Measurements from ENCODE around the gene BCR. TPM values are rescaled to one million over a fixed set of nuclear protein-coding genes. Genes with fewer than 3 reads are reported as not detected.

BCR gene
- total and polyA plus RNA-seq, 2 of the 8 experiments (the other 6 are each of a cell fraction or from before 2014, with no cell fraction given), result 66.7 to 130 TPM

DNA sequence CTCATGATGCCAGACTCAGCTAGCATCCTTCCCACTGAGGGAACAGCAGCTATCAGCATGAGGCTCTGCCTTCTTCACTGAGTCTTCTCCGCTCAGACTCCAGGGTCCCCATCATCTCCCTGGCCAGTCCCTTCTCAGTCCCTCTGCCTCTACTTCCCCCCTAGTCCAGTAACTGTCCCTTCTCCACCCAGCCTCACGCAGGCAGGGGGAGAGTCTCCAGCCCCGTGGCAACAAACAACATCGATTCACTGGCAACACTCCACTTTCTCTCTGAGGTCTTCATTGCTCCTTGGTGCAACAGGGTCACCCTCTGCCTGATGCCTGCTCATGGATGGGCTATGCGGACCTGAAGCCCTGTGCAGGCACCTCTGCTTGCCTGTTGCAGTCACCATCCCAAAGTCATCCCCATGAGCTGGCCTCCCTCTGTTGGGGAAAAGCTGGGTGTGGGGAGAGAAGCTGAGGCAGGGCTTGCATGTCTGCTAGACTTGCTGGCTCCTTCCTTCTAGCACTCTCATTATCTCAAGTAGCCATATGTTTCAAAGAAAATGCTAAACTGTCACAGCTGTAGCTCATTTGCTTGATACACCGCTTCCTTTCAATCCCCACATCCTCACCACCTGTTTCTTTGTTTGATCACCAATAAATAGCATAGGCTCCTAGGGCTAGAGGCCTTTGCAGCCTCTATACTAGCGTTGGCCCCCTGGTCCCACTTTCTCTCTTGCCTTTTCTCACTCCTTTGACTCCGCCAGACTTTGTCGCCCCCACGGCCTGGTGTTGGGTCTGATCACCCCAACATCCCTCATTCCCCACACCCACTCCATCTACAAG is 4.3 kb upstream of the BCR start:
- no peak overlapping the region for H3K18ac ChIP-seq (ENCODE audit: extremely low read depth, low read length)
- H3K79me1 ChIP-seq (ENCODE audit: low read depth, low read length), result no peaks in the 10 kb centered on the region; the same call in 1 of the 2 replicates
- no peak for FAIRE-seq

More for the DNA sequence above, 4.3 kb upstream of the BCR start:
- Histone ChIP-seq H3K4me3 (ENCODE audit: extremely low read depth in 1 of 4, insufficient read depth in 2 of 4, low read depth in 3 of 4, low read length in 4 of 4) (no peak overlapping the region), H4K20me1 (replicated peaks in 1 of 2; ENCODE audit: control insufficient read depth in 1 of 2, insufficient read depth in 2 of 2, low read length in 2 of 2) (no peaks in the 10 kb centered on the region), H2AK5ac (ENCODE audit: low read depth, low read length) (no peak overlapping the region), H3K4ac (replicated peaks; ENCODE audit: insufficient read length, low read depth, low read length) (no peak overlapping the region), H3K23me2 (ENCODE audit: low read depth, low read length) (no peaks in the 10 kb centered on the region), H4K8ac (ENCODE audit: extremely low read depth, insufficient read depth, low read length) (no peak overlapping the region; the same call in 1 of the 2 replicates), H3K14ac (ENCODE audit: insufficient read length) (no peak overlapping the region), H3K27me3 (replicated peaks in 1 of 4; ENCODE audit: control insufficient read depth in 3 of 4, extremely low read depth in 1 of 4, insufficient read depth in 3 of 4, low read length in 3 of 4) (no peaks in the 10 kb centered on the region), H3K79me2 (ENCODE audit: control insufficient read depth in 1 of 2, insufficient read depth in 2 of 2, low read length in 2 of 2) (peaks cover 0 to 3% of the 10 kb centered on the region in 2 experiments; a peak in 1 of 4 replicates), H2BK12ac (ENCODE audit: low read depth, low read length) (no peak overlapping the region), H2BK15ac (ENCODE audit: low read length) (no peak overlapping the region), H3K27ac (ENCODE audit: low read depth, low read length) (no peak overlapping the region), H4K91ac (replicated peaks; ENCODE audit: insufficient read length, low read length) (no peak overlapping the region), H2BK5ac (ENCODE audit: low read depth, low read length) (no peak overlapping the region), H3K9me3 (ENCODE audit: insufficient read depth in 2 of 2, low read depth in 1 of 2, low read length in 1 of 2) (peaks cover 18 to 20% of the 10 kb centered on the region in 2 experiments), H3K56ac (replicated peaks; ENCODE audit: insufficient read length, low read depth, low read length) (no peak overlapping the region), H3K4me1 (replicated peaks in 1 of 4; ENCODE audit: control insufficient read depth in 3 of 4, insufficient read depth in 4 of 4, low read length in 3 of 4) (peaks cover 2 to 9% (median 8%) of the 10 kb centered on the region in 4 experiments; a peak in 6 of 7 replicates), H2AFZ (ENCODE audit: low read length) (no peak overlapping the region), H2BK120ac (replicated peaks; ENCODE audit: low read depth, low read length) (no peak overlapping the region), H3K36me3 (ENCODE audit: control insufficient read depth in 2 of 4, insufficient read depth in 4 of 4, low read length in 3 of 4) (no peaks in the 10 kb centered on the region; a peak in 1 of 8 replicates), H3K4me2 (ENCODE audit: insufficient read depth in 1 of 2, low read depth in 2 of 2, low read length in 2 of 2) (no peak overlapping the region), H3K9ac (replicated peaks in 1 of 4; ENCODE audit: extremely low read depth in 1 of 4, low read depth in 3 of 4, low read length in 3 of 4) (no peak overlapping the region), H4K5ac (ENCODE audit: insufficient read length, low read depth, low read length) (no peak overlapping the region), H2BK20ac (ENCODE audit: low read length) (no peak overlapping the region), H3K23ac (ENCODE audit: insufficient read length) (no peak overlapping the region)
- ChIA-PET CTCF (ENCODE audit: partially characterized antibody) (interaction anchor here (0.8 to 24.3 kb wide), 16 partner anchors 8 to 138 kb away, joined by 3 to 358 read pairs (median 6); no protein-coding TSS in a partner anchor), POLR2A (ENCODE audit: partially characterized antibody) (interaction anchor here (1.0 to 1.4 kb wide), 2 partner anchors 84 to 91 kb away, joined by 3 read pairs; no protein-coding TSS in a partner anchor)
- TF ChIP-seq RFX5 (IDR thresholded peaks at IDR 0.05; ENCODE audit: borderline replicate concordance, low read depth, low read length), result no peak
- no peak for DNase-seq (ENCODE audit: low read depth in 1 of 2, low spot score in 2 of 2)
- WGBS, 2 experiments (ENCODE audit: extremely low coverage in 1 of 2, insufficient coverage in 1 of 2, insufficient read length in 1 of 2, insufficient replicate concordance in 2 of 2, low coverage in 1 of 2, low lambda C conversion rate in 2 of 2, missing lambda C conversion rate in 1 of 2), result 94% methylated on average over 10 of the region's 10 CpGs; no CpG with 5 or more reads in 1 of the 2 experiments

All from H1 (cell line).